ENCODE data around the gene NBL1.

The NBL1 gene

DNA sequence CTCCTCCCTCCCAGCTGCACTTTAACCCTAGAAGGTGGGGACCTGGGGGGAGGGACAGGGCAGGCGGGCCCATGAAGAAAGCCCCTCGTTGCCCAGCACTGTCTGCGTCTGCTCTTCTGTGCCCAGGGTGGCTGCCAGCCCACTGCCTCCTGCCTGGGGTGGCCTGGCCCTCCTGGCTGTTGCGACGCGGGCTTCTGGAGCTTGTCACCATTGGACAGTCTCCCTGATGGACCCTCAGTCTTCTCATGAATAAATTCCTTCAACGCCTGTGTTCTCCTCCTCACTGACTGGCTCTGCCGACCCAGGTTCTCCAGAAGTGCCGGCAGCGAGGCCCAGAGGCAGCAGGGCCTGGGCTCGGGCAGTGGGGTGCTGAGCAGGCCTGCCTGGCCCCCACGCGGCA, 14.1 kb downstream of the NBL1 start:
- Mint-ChIP-seq H3K27me3 (peaks cover 38% of the 10 kb centered on the region), H3K9me3 (no peaks in the 10 kb centered on the region), H3K4me1 (ENCODE audit: low read depth) (peaks cover 11% of the 10 kb centered on the region), H3K4me3 (no peak overlapping the region), H3K36me3 (ENCODE audit: low read depth) (no peaks in the 10 kb centered on the region), H3K27ac (no peak overlapping the region)
- intact Hi-C loops (cut with micrococcal nuclease): no loop called here

DNA sequence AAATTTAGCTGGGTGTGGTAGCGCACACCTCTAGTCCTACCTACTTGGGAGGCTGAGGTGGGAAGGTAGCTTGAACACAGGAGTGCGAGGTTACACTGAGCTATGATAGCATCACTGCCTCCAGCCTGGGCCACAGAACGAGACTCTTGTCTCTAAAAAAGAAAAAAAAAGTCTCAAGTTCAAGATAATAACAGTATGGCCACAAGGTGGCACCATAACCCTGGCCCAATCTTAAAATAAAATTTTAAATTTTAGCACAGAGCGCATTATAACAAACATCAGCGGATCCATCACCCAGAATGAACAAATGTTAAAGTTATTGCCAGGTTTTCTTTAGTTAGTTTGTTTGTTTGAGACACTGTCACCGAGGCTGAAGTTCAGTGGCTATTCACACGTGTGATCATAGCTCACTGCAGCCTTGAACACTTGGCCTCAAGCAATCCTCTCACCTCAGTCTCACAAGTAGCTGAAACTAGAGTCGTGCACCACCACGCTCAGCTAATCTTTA, 17.7 kb downstream of the NBL1 start:
- H3K27me3 Mint-ChIP-seq: peaks cover 66% of the 10 kb centered on the region
- no peak overlapping the region for H3K4me3 Mint-ChIP-seq
- no peaks in the 10 kb centered on the region for H3K36me3 Mint-ChIP-seq (ENCODE audit: low read depth)
- no peak overlapping the region for H3K27ac Mint-ChIP-seq
- intact Hi-C loops (cut with micrococcal nuclease): loop anchor here (2.0 kb wide), 1 partner anchor 43 kb away; no protein-coding TSS in a partner anchor
- H3K9me3 Mint-ChIP-seq: no peaks in the 10 kb centered on the region
- H3K4me1 Mint-ChIP-seq (ENCODE audit: low read depth): peaks cover 6% of the 10 kb centered on the region

DNA sequence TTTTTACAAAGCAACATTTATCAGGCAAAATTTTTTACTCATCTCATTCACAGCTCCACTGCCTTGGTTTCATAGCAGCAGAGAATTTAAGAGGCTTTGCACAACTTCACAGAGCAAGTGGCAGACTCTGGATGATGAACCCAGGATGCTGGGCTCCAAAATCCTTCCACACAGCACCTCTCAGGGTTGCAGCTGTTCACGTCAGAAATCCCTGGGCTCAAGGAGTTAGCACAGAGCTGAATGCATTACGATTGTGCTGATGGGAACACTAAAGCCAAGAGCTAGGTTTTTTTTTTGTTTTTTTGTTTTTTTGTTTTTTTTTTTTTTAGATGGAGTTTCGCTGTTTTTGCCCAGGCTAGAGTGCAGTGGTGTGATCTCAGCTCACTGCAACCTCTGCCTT, 18.2 kb downstream of the NBL1 start:
- no peaks in the 10 kb centered on the region for H3K36me3 Mint-ChIP-seq (ENCODE audit: low read depth)
- H3K27ac Mint-ChIP-seq: no peak overlapping the region
- no peak overlapping the region for H3K4me3 Mint-ChIP-seq
- H3K27me3 Mint-ChIP-seq: peaks cover 71% of the 10 kb centered on the region
- peaks cover 6% of the 10 kb centered on the region for H3K4me1 Mint-ChIP-seq (ENCODE audit: low read depth)
- H3K9me3 Mint-ChIP-seq: no peaks in the 10 kb centered on the region
- intact Hi-C loops (cut with micrococcal nuclease): no loop called here

DNA sequence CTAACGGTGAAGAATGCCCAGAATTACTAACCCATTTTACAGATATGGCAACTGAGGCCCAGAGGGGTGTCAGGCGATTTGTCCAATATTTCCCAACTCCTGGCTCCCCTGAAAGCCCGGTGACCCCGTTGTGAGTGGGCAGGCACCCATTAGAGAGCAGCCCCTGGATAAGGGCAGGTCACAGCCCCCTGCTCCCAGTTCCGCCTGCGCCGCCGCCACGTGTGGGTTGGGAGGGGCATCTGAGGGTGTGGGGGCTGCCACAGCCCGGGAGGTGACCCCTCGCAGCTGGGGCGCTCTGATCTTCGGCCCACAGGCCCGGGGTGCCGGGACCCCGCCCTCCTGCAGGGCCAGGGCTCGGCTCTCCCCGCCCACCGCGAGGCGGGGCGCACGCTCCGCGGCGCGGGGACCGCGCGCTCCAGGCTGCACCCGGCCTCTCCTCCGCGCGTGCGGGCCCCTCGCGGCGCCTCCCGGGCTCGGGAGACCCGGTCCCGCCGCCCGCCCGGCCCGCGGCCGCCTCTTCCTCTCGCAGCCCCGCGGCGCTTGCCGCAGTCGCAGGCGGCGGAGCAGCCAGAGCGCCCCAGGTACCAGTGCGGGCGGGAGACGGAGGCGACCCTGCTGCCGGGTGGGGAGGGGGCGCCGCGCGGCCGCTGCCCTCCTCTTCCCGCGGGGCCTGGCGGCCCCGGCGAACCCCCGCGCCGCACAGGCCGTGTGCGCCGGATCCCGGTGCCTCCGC, 20.5 kb downstream of the NBL1 start, which contains the start of gene HTR6:
Gene HTR6 (plus strand): TSS at position 423 of the 733 bp plus-strand sequence. CDS start 879 bp downstream, outside the sequence.
- H3K27ac Mint-ChIP-seq: no peak within 1 kb of the TSS

DNA sequence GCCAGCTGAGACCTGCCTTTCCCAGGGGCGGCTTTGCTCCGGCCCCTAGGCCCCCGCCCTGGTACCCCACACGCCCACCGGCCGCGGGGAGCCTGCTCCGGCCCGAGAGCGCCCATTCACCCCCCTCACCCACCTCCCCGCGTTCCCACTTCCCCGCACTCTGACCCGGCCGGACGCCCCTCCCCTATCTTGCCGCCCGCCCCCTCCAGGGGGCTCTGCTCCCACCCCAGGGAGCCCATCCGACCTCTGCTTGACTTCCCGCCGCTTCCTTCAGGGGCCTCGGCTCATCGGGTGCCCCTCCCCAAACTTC, 21.0 kb downstream of the NBL1 start:
- Mint-ChIP-seq H3K4me3 (no peak overlapping the region), H3K4me1 (ENCODE audit: low read depth) (no peaks in the 10 kb centered on the region), H3K27me3 (peaks cover 81% of the 10 kb centered on the region), H3K36me3 (ENCODE audit: low read depth) (no peaks in the 10 kb centered on the region), H3K27ac (no peak overlapping the region), H3K9me3 (no peaks in the 10 kb centered on the region)
- intact Hi-C loops (cut with micrococcal nuclease): no loop called here

More for the DNA sequence above, 20.5 kb downstream of the NBL1 start, which contains the start of gene HTR6:
- intact Hi-C loops (cut with micrococcal nuclease): no loop called here
- Mint-ChIP-seq H3K4me3 (no peak within 1 kb of the TSS), H3K27me3 (peaks cover 81% of the 10 kb centered on the region), H3K4me1 (ENCODE audit: low read depth) (peaks cover 3% of the 10 kb centered on the region), H3K9me3 (no peaks in the 10 kb centered on the region), H3K36me3 (ENCODE audit: low read depth) (no peaks in the 10 kb centered on the region)

DNA sequence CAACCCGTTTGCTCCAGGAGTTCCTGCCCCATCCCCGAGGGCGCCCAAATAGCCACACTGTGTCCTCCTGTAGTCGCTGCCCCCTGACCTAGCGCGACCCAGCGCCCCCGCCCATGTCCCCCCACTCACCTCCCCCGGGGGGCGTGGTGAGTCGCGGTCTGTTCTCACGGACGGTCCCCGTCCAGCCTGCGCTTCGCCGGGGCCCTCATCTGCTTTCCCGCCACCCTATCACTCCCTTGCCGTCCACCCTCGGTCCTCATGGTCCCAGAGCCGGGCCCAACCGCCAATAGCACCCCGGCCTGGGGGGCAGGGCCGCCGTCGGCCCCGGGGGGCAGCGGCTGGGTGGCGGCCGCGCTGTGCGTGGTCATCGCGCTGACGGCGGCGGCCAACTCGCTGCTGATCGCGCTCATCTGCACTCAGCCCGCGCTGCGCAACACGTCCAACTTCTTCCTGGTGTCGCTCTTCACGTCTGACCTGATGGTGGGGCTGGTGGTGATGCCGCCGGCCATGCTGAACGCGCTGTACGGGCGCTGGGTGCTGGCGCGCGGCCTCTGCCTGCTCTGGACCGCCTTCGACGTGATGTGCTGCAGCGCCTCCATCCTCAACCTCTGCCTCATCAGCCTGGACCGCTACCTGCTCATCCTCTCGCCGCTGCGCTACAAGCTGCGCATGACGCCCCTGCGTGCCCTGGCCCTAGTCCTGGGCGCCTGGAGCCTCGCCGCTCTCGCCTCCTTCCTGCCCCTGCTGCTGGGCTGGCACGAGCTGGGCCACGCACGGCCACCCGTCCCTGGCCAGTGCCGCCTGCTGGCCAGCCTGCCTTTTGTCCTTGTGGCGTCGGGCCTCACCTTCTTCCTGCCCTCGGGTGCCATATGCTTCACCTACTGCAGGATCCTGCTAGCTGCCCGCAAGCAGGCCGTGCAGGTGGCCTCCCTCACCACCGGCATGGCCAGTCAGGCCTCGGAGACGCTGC, 21.7 kb downstream of the NBL1 start:
- H3K4me1 Mint-ChIP-seq (ENCODE audit: low read depth): no peaks in the 10 kb centered on the region
- H3K9me3 Mint-ChIP-seq: no peaks in the 10 kb centered on the region
- H3K36me3 Mint-ChIP-seq (ENCODE audit: low read depth): no peaks in the 10 kb centered on the region
- no peak overlapping the region for H3K4me3 Mint-ChIP-seq
- intact Hi-C loops (cut with micrococcal nuclease): no loop called here
- H3K27ac Mint-ChIP-seq: no peak overlapping the region
- peaks cover 77% of the 10 kb centered on the region for H3K27me3 Mint-ChIP-seq

DNA sequence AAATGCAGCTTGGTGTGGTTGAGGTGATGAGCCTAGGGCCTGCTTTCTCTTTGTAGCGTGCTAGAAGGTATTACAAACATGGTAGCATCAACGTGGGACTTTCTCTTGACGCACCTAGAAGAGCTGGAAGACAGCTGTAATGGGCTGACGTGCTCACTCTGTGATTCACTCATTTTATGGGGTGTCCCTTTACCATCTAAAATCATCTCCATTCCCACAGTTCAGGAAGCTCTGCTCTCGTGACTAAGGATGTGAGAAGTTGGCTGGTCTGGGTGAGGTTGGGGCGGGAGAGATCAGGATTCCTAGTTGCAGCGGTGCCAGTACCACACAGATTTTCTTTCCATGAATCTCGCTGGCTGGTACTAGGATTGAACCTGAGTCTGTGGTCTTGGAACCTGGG, 24.8 kb downstream of the NBL1 start:
- no peaks in the 10 kb centered on the region for H3K9me3 Mint-ChIP-seq
- H3K27me3 Mint-ChIP-seq: peaks cover 63% of the 10 kb centered on the region
- intact Hi-C loops (cut with micrococcal nuclease): no loop called here
- H3K27ac Mint-ChIP-seq: no peak overlapping the region
- H3K4me1 Mint-ChIP-seq (ENCODE audit: low read depth): no peaks in the 10 kb centered on the region
- no peak overlapping the region for H3K4me3 Mint-ChIP-seq
- H3K36me3 Mint-ChIP-seq (ENCODE audit: low read depth): no peaks in the 10 kb centered on the region

DNA sequence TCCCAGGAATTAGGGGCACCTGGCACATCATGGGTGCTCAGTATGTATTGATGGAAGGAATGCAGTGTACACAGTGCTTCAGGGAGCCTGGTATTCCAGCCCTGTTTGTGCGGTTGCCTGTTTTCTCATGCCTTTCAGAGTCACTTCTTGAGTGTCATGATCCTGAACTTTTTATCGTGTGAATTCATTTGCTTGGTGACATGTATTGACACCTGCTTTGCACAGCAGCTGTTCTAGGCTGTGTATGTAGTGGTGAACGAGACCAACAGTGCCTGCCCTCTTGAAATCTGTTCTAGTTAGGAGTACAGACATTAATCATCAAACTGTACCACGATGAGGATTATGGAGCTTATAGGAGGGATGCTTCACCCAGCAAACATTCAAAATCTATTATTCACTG, 26.7 kb downstream of the NBL1 start:
- H3K4me1 Mint-ChIP-seq (ENCODE audit: low read depth): no peaks in the 10 kb centered on the region
- intact Hi-C loops (cut with micrococcal nuclease): no loop called here
- no peak overlapping the region for H3K4me3 Mint-ChIP-seq
- no peaks in the 10 kb centered on the region for H3K9me3 Mint-ChIP-seq
- peaks cover 51% of the 10 kb centered on the region for H3K27me3 Mint-ChIP-seq
- no peaks in the 10 kb centered on the region for H3K36me3 Mint-ChIP-seq (ENCODE audit: low read depth)
- no peak overlapping the region for H3K27ac Mint-ChIP-seq

DNA sequence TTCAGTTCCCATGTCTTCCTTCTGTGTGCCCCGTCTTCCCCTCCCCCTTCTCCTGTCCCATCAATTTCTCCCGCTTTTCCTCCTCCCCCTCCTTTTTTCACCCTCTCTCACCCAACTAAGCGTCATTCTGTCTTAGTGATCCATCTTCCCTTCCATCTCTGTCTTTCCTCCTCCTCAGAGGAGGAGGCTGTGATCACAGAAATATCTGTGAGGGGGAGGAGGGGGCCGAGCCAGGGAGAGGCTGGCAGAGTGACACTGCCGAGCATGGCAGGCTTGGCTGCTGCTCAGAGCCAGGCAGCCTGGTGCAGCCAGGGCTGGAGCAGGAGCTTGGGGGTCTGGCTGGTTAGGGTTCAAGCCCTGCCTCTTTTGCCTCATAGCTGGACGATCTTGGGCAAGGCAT, 28.1 kb downstream of the NBL1 start:
- Mint-ChIP-seq H3K4me1 (ENCODE audit: low read depth) (no peaks in the 10 kb centered on the region), H3K4me3 (no peak overlapping the region), H3K9me3 (no peaks in the 10 kb centered on the region)

DNA sequence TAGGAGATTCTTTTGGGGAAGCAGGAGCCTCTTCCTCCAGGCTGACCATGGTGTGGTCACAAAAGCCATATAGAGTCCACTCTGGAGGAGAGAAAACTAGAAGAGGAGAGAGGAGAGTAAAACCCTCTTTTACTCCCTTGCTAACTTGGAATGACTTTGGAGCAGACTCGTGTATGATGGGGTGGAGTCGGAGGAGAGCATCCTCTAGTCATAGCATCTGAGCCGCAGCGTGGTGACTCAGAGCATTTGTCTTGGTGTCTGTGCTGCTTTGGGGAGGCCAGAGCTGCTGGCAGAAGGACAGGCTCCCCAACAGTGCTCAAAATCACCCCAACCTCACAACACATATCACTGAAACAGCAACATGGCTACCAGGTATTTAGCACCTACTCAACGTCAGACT, 31.7 kb downstream of the NBL1 start:
- intact Hi-C loops (cut with micrococcal nuclease): no loop called here
- Mint-ChIP-seq H3K27ac (no peak overlapping the region), H3K4me3 (no peak overlapping the region), H3K36me3 (ENCODE audit: low read depth) (no peaks in the 10 kb centered on the region), H3K27me3 (peaks cover 23% of the 10 kb centered on the region), H3K9me3 (no peaks in the 10 kb centered on the region), H3K4me1 (ENCODE audit: low read depth) (no peaks in the 10 kb centered on the region)

More for the DNA sequence above, 28.1 kb downstream of the NBL1 start:
- no peak overlapping the region for H3K27ac Mint-ChIP-seq
- H3K27me3 Mint-ChIP-seq: peaks cover 45% of the 10 kb centered on the region
- intact Hi-C loops (cut with micrococcal nuclease): no loop called here
- H3K36me3 Mint-ChIP-seq (ENCODE audit: low read depth): no peaks in the 10 kb centered on the region

DNA sequence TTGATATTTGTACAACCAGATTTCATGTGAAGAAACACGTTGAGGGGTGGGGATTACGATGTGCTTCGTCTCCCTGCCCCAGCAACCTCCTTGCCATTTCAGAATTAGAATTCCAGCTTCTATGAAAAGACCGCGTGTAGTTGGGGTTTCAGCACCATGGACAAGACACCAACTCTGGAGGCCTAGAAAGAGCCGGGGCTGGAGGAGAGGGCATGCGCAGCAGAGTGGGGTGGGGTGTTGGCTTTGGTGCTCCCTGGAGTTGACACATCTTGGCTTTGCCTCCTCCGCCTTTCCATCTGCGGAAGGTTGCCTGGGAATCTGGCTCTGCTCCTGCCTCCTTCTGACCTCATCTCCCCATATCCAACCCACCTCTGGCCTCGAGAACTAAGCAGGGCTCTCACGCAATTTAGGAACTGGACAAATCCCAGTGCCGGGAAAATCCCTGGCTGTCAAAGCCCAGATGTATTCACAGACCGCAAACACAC, 32.4 kb downstream of the NBL1 start:
- no peak overlapping the region for H3K4me3 Mint-ChIP-seq
- no peaks in the 10 kb centered on the region for H3K9me3 Mint-ChIP-seq
- intact Hi-C loops (cut with micrococcal nuclease): no loop called here
- H3K27me3 Mint-ChIP-seq: peaks cover 20% of the 10 kb centered on the region
- H3K27ac Mint-ChIP-seq: no peak overlapping the region
- no peaks in the 10 kb centered on the region for H3K36me3 Mint-ChIP-seq (ENCODE audit: low read depth)
- H3K4me1 Mint-ChIP-seq (ENCODE audit: low read depth): no peaks in the 10 kb centered on the region

DNA sequence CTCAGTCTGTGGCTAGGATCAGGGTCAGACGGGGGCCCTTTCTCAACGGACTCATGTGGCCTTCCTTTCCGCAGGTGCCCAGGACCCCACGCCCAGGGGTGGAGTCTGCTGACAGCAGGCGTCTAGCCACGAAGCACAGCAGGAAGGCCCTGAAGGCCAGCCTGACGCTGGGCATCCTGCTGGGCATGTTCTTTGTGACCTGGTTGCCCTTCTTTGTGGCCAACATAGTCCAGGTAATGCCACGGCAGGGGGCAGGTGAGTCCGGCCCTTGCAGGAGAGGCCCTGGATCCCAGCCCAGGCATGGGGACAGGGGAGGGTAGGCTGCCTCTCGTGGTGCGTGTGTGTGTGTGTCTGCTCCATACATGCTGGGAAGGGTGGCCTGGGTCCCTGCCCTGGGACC, 34.4 kb downstream of the NBL1 start:
- Mint-ChIP-seq H3K36me3 (ENCODE audit: low read depth) (peaks cover 11% of the 10 kb centered on the region), H3K9me3 (no peaks in the 10 kb centered on the region), H3K4me3 (no peak overlapping the region), H3K4me1 (ENCODE audit: low read depth) (no peaks in the 10 kb centered on the region), H3K27ac (no peak overlapping the region), H3K27me3 (peaks cover 10% of the 10 kb centered on the region)
- intact Hi-C loops (cut with micrococcal nuclease): no loop called here

DNA sequence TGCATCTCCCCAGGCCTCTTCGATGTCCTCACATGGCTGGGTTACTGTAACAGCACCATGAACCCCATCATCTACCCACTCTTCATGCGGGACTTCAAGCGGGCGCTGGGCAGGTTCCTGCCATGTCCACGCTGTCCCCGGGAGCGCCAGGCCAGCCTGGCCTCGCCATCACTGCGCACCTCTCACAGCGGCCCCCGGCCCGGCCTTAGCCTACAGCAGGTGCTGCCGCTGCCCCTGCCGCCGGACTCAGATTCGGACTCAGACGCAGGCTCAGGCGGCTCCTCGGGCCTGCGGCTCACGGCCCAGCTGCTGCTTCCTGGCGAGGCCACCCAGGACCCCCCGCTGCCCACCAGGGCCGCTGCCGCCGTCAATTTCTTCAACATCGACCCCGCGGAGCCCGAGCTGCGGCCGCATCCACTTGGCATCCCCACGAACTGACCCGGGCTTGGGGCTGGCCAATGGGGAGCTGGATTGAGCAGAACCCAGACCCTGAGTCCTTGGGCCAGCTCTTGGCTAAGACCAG, 34.9 kb downstream of the NBL1 start:
- intact Hi-C loops (cut with micrococcal nuclease): no loop called here
- no peak overlapping the region for H3K4me3 Mint-ChIP-seq
- peaks cover 11% of the 10 kb centered on the region for H3K36me3 Mint-ChIP-seq (ENCODE audit: low read depth)
- no peaks in the 10 kb centered on the region for H3K4me1 Mint-ChIP-seq (ENCODE audit: low read depth)
- H3K9me3 Mint-ChIP-seq: no peaks in the 10 kb centered on the region
- no peak overlapping the region for H3K27ac Mint-ChIP-seq
- H3K27me3 Mint-ChIP-seq: peaks cover 10% of the 10 kb centered on the region

DNA sequence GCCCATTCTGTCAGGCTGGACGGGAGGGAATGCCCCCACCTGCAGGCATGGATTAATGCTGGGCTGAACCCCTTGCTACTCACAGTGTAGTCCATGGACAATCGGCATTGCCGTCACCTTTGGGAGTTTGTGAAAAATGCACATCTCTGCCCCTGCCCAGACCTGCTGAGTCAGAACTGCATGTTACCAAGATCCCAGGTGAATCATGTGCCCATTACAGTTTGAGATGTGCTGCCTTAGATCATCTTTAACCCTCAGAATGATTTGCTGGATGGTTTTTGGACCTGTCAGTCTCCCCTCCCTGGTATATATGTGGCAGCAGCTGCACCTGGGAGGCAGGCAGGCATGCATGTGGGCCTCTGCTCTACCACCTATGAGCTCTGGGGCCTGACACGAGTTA, 35.6 kb downstream of the NBL1 start:
- no peaks in the 10 kb centered on the region for H3K4me1 Mint-ChIP-seq (ENCODE audit: low read depth)
- H3K4me3 Mint-ChIP-seq: no peak overlapping the region
- H3K36me3 Mint-ChIP-seq (ENCODE audit: low read depth): peaks cover 11% of the 10 kb centered on the region
- no peak overlapping the region for H3K27ac Mint-ChIP-seq
- intact Hi-C loops (cut with micrococcal nuclease): no loop called here
- H3K9me3 Mint-ChIP-seq: no peaks in the 10 kb centered on the region
- H3K27me3 Mint-ChIP-seq: peaks cover 10% of the 10 kb centered on the region
